NCI-H2227 treated with DMSO at 0.1 percent for 48 hours (cell line): Measurements from ENCODE around the gene N4BP2L2.

Source experiments
- DNase-seq: peaks from one replicate; lab custom pipeline; 2025; lab: John Stamatoyannopoulos, UW

Gene N4BP2L2

GRCh38 chr13:32468502-32469142 lies 70.0 kb downstream of the N4BP2L2 start:
- no peak for DNase-seq

DNA sequence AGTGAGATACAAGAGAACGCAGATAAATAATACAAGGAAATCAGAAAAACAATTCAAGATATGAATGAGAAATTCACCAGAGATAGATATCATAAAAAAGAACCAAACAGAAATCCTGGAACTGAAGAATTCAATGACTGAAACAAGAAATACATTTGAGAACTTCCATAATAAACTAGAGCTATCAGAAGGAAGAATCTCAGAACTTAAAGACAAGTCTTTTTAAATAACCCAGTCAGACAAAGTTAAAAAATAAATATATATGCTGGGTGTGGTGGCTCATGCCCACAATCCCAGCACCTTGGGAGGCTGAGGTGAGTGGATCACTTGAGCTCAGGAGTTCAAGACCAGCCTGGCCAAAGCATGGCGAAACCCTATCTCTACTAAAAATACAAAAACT lies 82.0 kb downstream of the N4BP2L2 start:
- no peak for DNase-seq

GRCh38 chr13:32455594-32455903 lies 83.0 kb downstream of the N4BP2L2 start:
- DNase-seq: no peak

- no peak for DNase-seq
Observed at GRCh38 chr13:32454886-32455593, 83.6 kb downstream of the N4BP2L2 start.

DNA sequence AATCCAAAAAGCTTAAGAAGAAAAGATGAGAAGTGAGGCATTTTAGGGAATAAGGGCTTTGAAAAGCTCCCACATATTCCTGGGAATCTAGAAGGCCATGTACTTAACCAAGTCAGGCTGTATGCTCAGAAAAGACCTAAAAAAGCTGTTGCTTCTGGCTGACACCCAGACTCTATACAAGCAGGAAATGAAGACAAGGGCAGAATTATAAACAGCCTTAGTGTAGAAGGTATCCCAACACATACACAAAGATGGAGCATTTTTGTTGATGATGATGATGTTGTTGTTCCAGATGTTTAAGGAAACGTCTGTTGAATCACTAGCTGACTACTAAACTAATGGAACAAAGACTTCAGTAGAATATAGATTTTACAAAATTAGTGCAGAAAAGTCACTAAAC lies 84.6 kb downstream of the N4BP2L2 start:
- DNase-seq: no peak

GRCh38 chr13:32448972-32449371 lies 89.6 kb downstream of the N4BP2L2 start:
- no peak for DNase-seq

DNA sequence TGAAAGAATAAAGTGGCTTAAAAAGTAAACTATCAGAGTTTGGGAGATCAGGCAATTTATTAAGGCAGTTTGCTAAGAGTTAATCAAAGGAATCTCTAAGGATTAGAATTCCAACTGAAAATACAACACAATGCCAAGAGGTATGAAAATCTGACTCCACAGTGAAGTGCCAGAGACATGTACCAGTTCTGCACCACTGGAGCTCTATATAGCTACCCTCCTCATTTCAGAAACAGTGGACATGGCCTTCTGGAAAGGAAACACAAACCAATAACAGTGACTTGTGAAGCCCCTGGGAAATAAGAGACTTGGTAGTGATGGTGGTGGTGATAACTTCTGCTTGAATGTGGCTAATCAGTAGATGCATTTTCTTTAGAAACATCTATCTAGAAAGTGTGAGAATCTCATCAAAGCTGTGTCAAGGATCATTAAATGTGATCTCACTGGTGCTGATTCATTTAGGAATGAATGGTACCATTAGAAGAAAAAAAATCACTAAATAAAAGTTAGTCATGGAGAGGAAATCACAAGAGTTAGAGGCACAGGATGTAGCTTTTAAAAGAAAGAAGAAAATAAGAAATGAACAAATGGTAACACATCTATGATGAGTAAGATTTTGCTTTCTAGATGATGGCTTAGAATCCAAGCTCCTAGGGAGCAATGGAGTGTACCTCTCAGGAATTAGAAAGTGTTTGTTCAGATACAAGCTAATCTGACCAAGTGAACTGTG lies 90.5 kb downstream of the N4BP2L2 start:
- DNase-seq: no peak

DNA sequence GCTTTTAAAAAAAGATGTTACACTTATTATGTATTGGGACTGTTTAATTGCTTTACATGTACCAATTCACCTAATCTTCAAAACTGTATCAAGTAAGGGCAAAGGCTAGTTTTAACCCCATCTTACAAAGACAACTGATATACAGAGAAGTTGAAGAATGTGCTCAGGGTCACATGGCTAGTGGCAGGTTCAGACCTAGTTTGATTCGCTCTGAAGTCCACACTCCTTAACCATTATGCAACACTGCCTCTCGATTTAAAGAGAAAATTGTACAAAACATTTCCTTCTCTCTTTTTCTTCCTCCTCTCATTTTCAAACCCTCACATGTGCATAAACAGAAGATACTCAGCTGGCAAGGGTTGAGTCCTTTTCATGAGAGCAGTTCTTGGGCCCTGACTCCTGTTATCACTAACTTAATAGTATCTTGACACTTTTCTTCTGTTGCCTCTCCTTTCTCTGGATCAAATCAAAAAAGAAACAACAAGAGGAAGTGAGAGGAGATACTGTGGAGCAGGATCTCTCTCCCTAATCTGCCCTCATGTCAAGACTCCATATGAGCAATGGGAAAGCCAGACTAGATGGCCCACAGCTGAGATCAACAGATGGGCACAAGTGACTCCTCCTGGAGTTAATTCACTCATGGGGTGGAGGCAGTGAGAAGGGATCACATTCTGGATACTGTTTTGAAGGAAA lies 91.7 kb downstream of the N4BP2L2 start:
- no peak for DNase-seq

GRCh38 chr13:32446220-32446619 lies 92.4 kb downstream of the N4BP2L2 start:
- no peak for DNase-seq

GRCh38 chr13:32445461-32445860 lies 93.1 kb downstream of the N4BP2L2 start:
- no peak for DNase-seq

DNA sequence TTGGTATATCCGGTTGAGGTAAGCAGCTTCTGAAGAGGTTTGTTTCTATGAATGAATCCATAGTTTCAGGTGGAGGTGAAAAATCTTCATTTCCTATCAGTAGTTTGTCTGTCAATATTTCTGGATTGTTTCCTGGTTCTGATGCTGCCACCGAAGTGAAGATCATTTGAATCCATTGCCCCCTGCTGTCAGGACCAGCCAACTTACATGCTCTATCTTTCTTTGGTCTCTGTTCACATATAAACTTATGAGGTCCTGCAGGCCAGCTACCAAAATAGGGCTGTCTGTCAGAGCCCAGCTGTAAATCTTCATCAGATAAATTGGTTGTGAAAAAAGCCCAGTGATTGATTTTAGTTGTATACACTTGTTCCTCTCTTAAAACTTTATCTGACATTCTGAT lies 95.5 kb downstream of the N4BP2L2 start:
- no peak for DNase-seq

DNA sequence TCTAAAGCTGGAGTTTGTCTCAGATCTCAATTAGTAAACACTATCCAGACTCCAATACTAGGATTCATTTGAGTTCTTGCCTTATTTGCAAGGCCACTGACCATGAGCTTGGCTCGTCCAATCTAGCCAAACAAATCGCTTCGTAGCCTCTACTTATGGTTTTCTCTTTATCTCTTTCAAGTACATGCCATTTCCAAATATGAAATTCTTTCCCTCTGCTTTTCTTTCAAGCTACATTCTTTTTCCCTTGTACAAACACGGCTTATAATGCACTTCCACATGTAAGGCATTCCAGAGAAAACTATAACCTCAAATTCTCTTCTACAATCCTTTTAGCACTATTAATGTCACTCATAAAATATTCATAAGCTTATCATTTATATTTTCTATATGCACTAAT lies 99.7 kb downstream of the N4BP2L2 start:
- DNase-seq: no peak

- no peak for DNase-seq
Observed at GRCh38 chr13:32432856-32433255, 105.7 kb downstream of the N4BP2L2 start.

DNA sequence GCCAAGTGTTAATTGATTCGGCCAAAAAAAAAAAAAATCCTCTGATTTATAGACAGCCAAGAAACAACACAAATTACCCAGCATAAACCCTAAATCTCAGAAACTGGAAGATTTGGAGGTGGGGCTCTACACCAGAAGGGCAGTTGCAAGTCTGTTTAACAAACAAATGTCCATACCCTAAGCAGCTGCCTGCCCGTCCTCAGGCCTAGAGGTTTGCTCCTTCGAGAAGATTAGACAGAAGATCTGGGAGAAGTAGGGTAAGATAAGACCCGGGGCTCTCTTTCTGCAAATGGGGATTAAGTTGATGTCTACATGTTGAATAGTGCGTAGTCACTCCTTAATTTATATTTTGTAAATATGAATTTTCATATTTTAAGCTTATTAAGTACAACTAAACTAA lies 107.2 kb downstream of the N4BP2L2 start:
- DNase-seq: no peak

- DNase-seq: no peak
Observed at GRCh38 chr13:32430018-32430747, 108.4 kb downstream of the N4BP2L2 start.

- DNase-seq: no peak
Observed at GRCh38 chr13:32429433-32429909, 109.1 kb downstream of the N4BP2L2 start.

GRCh38 chr13:32428581-32429432 lies 109.8 kb downstream of the N4BP2L2 start:
- DNase-seq: no peak

- DNase-seq: peak; percentile 20
Observed at GRCh38 chr13:32427852-32428580, 110.6 kb downstream of the N4BP2L2 start, which contains the start of gene N4BP2L1. TSS of gene N4BP2L1 (minus strand) at chr13:32428130. CDS start at chr13:32428082, 48 bp downstream.

DNA sequence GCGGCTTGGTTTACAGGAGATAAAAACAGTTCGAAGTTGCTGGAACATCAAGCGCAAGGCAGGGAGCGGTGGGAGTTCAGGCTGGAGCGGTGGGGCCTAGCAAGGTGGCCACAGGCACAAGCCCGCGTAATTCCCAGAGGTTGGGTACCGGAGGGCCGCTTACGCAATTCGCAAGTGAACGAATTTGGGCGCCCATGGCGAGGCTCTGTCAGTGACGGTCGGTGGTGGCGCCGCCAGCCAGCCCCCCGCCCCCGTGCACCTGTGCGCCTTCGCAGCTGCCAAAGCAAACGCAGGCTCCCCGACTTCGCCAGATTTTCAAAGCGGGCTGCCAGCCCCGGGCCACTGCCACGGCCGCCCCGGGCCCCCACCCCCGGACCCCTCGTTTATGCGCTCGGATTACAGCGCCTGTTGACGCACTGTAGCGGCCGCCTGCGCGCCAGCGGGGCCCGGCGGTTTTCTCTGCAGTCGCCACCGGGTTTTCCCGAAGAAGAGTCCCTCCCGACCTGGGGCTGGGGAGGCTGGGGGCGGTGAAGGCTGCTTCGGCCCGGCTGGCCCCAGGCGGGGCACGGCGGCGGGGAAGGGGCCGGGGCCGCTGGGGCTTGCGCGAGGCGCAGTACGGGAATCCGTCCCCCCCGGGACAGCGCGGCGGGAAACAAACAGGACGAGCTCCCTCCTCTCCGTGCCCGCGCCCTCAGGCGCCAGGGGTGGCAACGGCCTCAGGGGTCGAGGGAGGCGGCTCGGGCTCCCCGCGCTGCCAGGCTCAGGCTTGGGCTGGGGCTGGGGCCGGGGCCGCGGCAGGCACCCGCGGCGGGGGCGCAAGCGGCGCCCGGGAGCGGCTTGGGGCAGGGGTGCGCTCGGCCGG lies 111.4 kb downstream of the N4BP2L2 start:
- peak; percentile 2 for DNase-seq
